B cell (primary cell): ENCODE data around the gene VWA3A. TPM values are rescaled to one million over a fixed set of nuclear protein-coding genes. Genes with fewer than 3 reads are reported as not detected.

Experiments used
- ATAC-seq: fragments of 200-7000 bp; cut with Tn5 transposase; one replicate; pipeline ENCODE4 v1.10.0; 2021; ENCODE audit warnings: low read depth, mild to moderate bottlenecking, moderate number of reproducible peaks, moderate library complexity
- CTCF ChIA-PET: fragments of 350-600 bp; sonication (Branson Sonifier 250); formaldehyde crosslinking; loops from one replicate; lab custom pipeline; 2021; ENCODE audit warnings: antibody characterized with exemption, inconsistent platforms; lab: Charles Lee
- POLR2A ChIA-PET: fragments of 350-600 bp; sonication (Branson Sonifier 250); formaldehyde crosslinking; loops from one replicate; lab custom pipeline; 2021; ENCODE audit warnings: antibody characterized with exemption; lab: Charles Lee
- DNase-seq: peaks from one replicate; pipeline ENCODE4 v3.0.0; 2013
- H2AFZ ChIP-seq: 2 replicates; pipeline ENCODE4 v1.6.1; 2012; ENCODE audit warnings: mild to moderate bottlenecking, low read depth, low read length; ENCODE audit not compliant: insufficient read depth, poor library complexity, severe bottlenecking
- H3K27ac ChIP-seq, 2 donors: 1 replicate in 1 of 2; 2 replicates in 1 of 2; pipeline ENCODE4 v1.5.1; 2012 to 2013; ENCODE audit warnings: low read length in 2 of 2, mild to moderate bottlenecking in 2 of 2, moderate library complexity in 1 of 2
- H3K27me3 ChIP-seq, 4 experiments: fragments of 200-600 bp in 1 of 4; sonication (generic) in 1 of 4; replicated peaks in 1 of 4; 1 replicate in 2 of 4; 2 replicates in 2 of 4; pipeline versions ENCODE4 v1.6.1 to v1.7.0; 2013 to 2016; ENCODE audit warnings: low read length in 3 of 4, mild to moderate bottlenecking in 2 of 4, mixed read lengths in 1 of 4, moderate library complexity in 1 of 4; ENCODE audit not compliant: insufficient read depth in 4 of 4, control insufficient read depth in 3 of 4; ENCODE audit errors: control extremely low read depth in 1 of 4
- H3K36me3 ChIP-seq, 2 experiments: replicated peaks in 1 of 2; 1 replicate in 1 of 2; 2 replicates in 1 of 2; pipeline versions ENCODE4 v1.6.1 to v1.7.1; 2013; ENCODE audit warnings: low read length in 1 of 2; ENCODE audit not compliant: insufficient read depth in 2 of 2, control insufficient read depth in 1 of 2; ENCODE audit errors: control extremely low read depth in 1 of 2, extremely low read depth in 1 of 2
- H3K4me1 ChIP-seq, 2 donors: fragments of 200-600 bp in 1 of 2; sonication (generic) in 1 of 2; 1 replicate in 1 of 2; 2 replicates in 1 of 2; pipeline versions ENCODE4 v1.5.1 to v1.6.1; 2013 to 2017; ENCODE audit warnings: low read length in 2 of 2; ENCODE audit not compliant: control insufficient read depth in 2 of 2, insufficient read depth in 2 of 2
- H3K4me2 ChIP-seq: replicated peaks from 2 replicates; pipeline ENCODE3; 2012; ENCODE audit warnings: mild to moderate bottlenecking, low read depth, low read length; ENCODE audit not compliant: poor library complexity, severe bottlenecking
- H3K4me3 ChIP-seq, 5 experiments: fragments of 200-600 bp in 1 of 5; sonication (generic) in 1 of 5; 1 replicate in 3 of 5; 2 replicates in 2 of 5; pipeline versions ENCODE4 v1.5.1 to v1.7.0; 2011 to 2016; ENCODE audit warnings: low read length in 4 of 5, mild to moderate bottlenecking in 4 of 5, low read depth in 2 of 5, control low read depth in 1 of 5, moderate library complexity in 1 of 5; ENCODE audit not compliant: insufficient read depth in 1 of 5; ENCODE audit errors: control extremely low read depth in 1 of 5, extremely low read depth in 1 of 5
- H3K79me2 ChIP-seq: fragments of 200-600 bp; sonication (generic); one replicate; pipeline ENCODE4 v1.6.0; 2016; ENCODE audit warnings: low read length; ENCODE audit not compliant: control insufficient read depth, insufficient read depth
- H3K9ac ChIP-seq: fragments of 200-600 bp; sonication (generic); 2 replicates; pipeline ENCODE4 v1.6.1; 2017; ENCODE audit warnings: mild to moderate bottlenecking, low read length, moderate library complexity
- H3K9me3 ChIP-seq, 3 donors: one replicate each; pipeline versions ENCODE4 v1.6.1 to v1.7.1; 2013; ENCODE audit warnings: low read length in 2 of 3; ENCODE audit not compliant: control insufficient read depth in 2 of 3, insufficient read depth in 1 of 3; ENCODE audit errors: control extremely low read depth in 1 of 3
- H4K20me1 ChIP-seq: 2 replicates; pipeline ENCODE4 v1.6.0; 2012; ENCODE audit warnings: mild to moderate bottlenecking, low read length; ENCODE audit not compliant: insufficient read depth, control insufficient read depth, poor library complexity, severe bottlenecking
- H3K27ac Mint-ChIP-seq: one replicate; pipeline ENCODE4 v1.8.0; 2021; ENCODE audit warnings: mixed read lengths
- H3K27me3 Mint-ChIP-seq: one replicate; pipeline ENCODE4 v1.8.0; 2021; ENCODE audit warnings: mixed read lengths
- H3K4me1 Mint-ChIP-seq: one replicate; pipeline ENCODE4 v1.8.0; 2021; ENCODE audit warnings: mixed read lengths
- H3K4me3 Mint-ChIP-seq: one replicate; pipeline ENCODE4 v1.8.0; 2021; ENCODE audit warnings: mixed read lengths
- H3K9me3 Mint-ChIP-seq: one replicate; pipeline ENCODE4 v1.8.0; 2022; ENCODE audit warnings: mixed read lengths; ENCODE audit not compliant: insufficient read depth
- EZH2 ChIP-seq: IDR thresholded peaks from 2 replicates; pipeline ENCODE4 v1.6.1; 2012; ENCODE audit warnings: borderline replicate concordance, low read depth, mild to moderate bottlenecking, moderate library complexity, low read length; ENCODE audit not compliant: insufficient read depth, poor library complexity, severe bottlenecking
- WGBS: methylation state at CpG from one replicate; pipeline ENCODE4 v1.1.5; 2013; ENCODE audit warnings: missing lambda C conversion rate; ENCODE audit not compliant: insufficient coverage; 5-methylcytosine and 5-hydroxymethylcytosine counted together
- intact Hi-C: fragments of 100-400 bp; cut with micrococcal nuclease; formaldehyde crosslinking; loops from one replicate; pipeline ENCODE4 v1.10.0; 2022
- polyA plus RNA-seq: library from polyadenylated mRNA; depleted of rRNA; stranded (reverse); fragments of >200 nt; gene quantifications from 2 replicates; pipeline ENCODE4 v1.2.3, GENCODE V29; 2012
- total RNA-seq, 2 donors: library from RNA; stranded (reverse); fragments of 120-200 nt in 1 of 2; gene quantifications; 1 replicate in 1 of 2; 2 replicates in 1 of 2; pipeline versions ENCODE4 v1.2.3 to v1.2.4, GENCODE V29; 2013 to 2022
- TF ChIP-seq, protein P1 (sequence below): fragments of 200-600 bp; IDR thresholded peaks from one replicate; pipeline ENCODE4 v1.8.0; 2022; ENCODE audit warnings: antibody characterized with exemption, mild to moderate bottlenecking

Gene VWA3A
- total and polyA plus RNA-seq, 2 donors (not counting 1 experiment from before 2014, with no cell fraction given): 0.28 to 0.47 TPM

- Histone ChIP-seq H3K4me1 (no peaks in the 10 kb centered on the region), H3K36me3 (peaks cover 0 to 5% of the 10 kb centered on the region in 2 experiments), H2AFZ (no peak overlapping the region), H3K4me3 (no peak overlapping the region), H3K9ac (no peak overlapping the region), H4K20me1 (peaks cover 15% of the 10 kb centered on the region), H3K27ac (no peak overlapping the region), H3K27me3 (no peaks in the 10 kb centered on the region), H3K79me2 (peaks cover 46% of the 10 kb centered on the region), H3K9me3 (no peaks in the 10 kb centered on the region), H3K4me2 (no peak overlapping the region)
- DNase-seq: no peak
- ATAC-seq: no peak
- Mint-ChIP-seq H3K27me3 (no peaks in the 10 kb centered on the region), H3K4me3 (no peak overlapping the region), H3K9me3 (no peaks in the 10 kb centered on the region), H3K27ac (no peak overlapping the region), H3K4me1 (peaks cover 6% of the 10 kb centered on the region)
- ChIA-PET CTCF (no interaction called here), POLR2A (no interaction called here)
- no CpG with 5 or more reads among the region's 6 CpGs for WGBS
- TF ChIP-seq EZH2: no peak
- intact Hi-C loops: no loop called here
Observed at GRCh38 chr16:22052980-22053379, 39.4 kb upstream of the VWA3A start.

GRCh38 chr16:22053921-22054341 lies 38.4 kb upstream of the VWA3A start:
- no peak overlapping the region for H2AFZ ChIP-seq
- H3K36me3 ChIP-seq: peaks cover 0 to 5% of the 10 kb centered on the region in 2 experiments
- ChIA-PET CTCF (no interaction called here), POLR2A (no interaction called here)
- no peaks in the 10 kb centered on the region for H3K9me3 ChIP-seq
- no peak overlapping the region for H3K27ac ChIP-seq
- H3K27me3 ChIP-seq: no peaks in the 10 kb centered on the region
- H3K79me2 ChIP-seq: peaks cover 42% of the 10 kb centered on the region
- no peak for DNase-seq
- TF ChIP-seq, protein P1, sequence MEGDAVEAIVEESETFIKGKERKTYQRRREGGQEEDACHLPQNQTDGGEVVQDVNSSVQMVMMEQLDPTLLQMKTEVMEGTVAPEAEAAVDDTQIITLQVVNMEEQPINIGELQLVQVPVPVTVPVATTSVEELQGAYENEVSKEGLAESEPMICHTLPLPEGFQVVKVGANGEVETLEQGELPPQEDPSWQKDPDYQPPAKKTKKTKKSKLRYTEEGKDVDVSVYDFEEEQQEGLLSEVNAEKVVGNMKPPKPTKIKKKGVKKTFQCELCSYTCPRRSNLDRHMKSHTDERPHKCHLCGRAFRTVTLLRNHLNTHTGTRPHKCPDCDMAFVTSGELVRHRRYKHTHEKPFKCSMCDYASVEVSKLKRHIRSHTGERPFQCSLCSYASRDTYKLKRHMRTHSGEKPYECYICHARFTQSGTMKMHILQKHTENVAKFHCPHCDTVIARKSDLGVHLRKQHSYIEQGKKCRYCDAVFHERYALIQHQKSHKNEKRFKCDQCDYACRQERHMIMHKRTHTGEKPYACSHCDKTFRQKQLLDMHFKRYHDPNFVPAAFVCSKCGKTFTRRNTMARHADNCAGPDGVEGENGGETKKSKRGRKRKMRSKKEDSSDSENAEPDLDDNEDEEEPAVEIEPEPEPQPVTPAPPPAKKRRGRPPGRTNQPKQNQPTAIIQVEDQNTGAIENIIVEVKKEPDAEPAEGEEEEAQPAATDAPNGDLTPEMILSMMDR: no peak
- TF ChIP-seq EZH2: no peak
- H3K4me1 Mint-ChIP-seq: peaks cover 10% of the 10 kb centered on the region
- H3K27me3 Mint-ChIP-seq: no peaks in the 10 kb centered on the region
- no peak overlapping the region for H3K4me2 ChIP-seq
- H3K9me3 Mint-ChIP-seq: no peaks in the 10 kb centered on the region
- no peak overlapping the region for H3K4me3 ChIP-seq
- H3K4me1 ChIP-seq: no peaks in the 10 kb centered on the region
- WGBS: 55% methylated on average over 1 of the region's 4 CpGs
- no peak overlapping the region for H3K9ac ChIP-seq
- ATAC-seq: no peak
- intact Hi-C loops: no loop called here
- no peak overlapping the region for H3K27ac Mint-ChIP-seq
- H3K4me3 Mint-ChIP-seq: no peak overlapping the region
- peaks cover 13% of the 10 kb centered on the region for H4K20me1 ChIP-seq
